ENCODE measurements around the gene IPO7.
A peak's percentile ranks its signal among the peaks of the same experiment; 100 is the strongest.
"Not testable (repeated sequence)": the region's sequence is repeated elsewhere in the genome, so short reads cannot be mapped to it uniquely, and the experiment has no call there.

The IPO7 gene

GRCh38 chr11:9384535-9385326 lies at the start of gene IPO7:
TSS of gene IPO7 (plus strand) at chr11:9384652. CDS start at chr11:9384764, 112 bp downstream.
- peaks cover 16% of the 10 kb centered on the region for H3K4me1 ChIP-seq
- in situ Hi-C loops (cut with MboI; ENCODE audit: low sequenced_read_pairs): loop anchor here (5.0 kb wide), 1 partner anchor 72 kb away; the partner anchor contains the start of gene TMEM41B
- DNase-seq (ENCODE audit: low spot score in 2 of 2): peak; percentile 90 to 94
- H3K36me3 ChIP-seq (replicated peaks): peaks cover 31% of the 10 kb centered on the region
- no peaks in the 10 kb centered on the region for H3K27me3 ChIP-seq (ENCODE audit: low read depth)
- H3K9me3 ChIP-seq: no peaks in the 10 kb centered on the region
- peak within 1 kb of the TSS; percentile 90 for H3K4me3 ChIP-seq

GRCh38 chr11:9341638-9342178 lies 42.7 kb upstream of the IPO7 start:
- H3K4me1 ChIP-seq: peaks cover 3% of the 10 kb centered on the region; the same call in 1 of the 2 replicates
- no peak overlapping the region for H3K4me3 ChIP-seq
- DNase-seq (ENCODE audit: low spot score in 2 of 2): no peak

GRCh38 chr11:9344061-9344680 lies 40.3 kb upstream of the IPO7 start:
- in situ Hi-C loops (cut with MboI; ENCODE audit: low sequenced_read_pairs): no loop called here
- Histone ChIP-seq H3K4me3 (no peak overlapping the region), H3K9me3 (no peaks in the 10 kb centered on the region), H3K4me1 (peaks cover 3% of the 10 kb centered on the region; the same call in 1 of the 2 replicates), H3K36me3 (replicated peaks) (no peaks in the 10 kb centered on the region), H3K27me3 (ENCODE audit: low read depth) (no peaks in the 10 kb centered on the region)
- DNase-seq (ENCODE audit: low spot score in 2 of 2): no peak

More at GRCh38 chr11:9341638-9342178, 42.7 kb upstream of the IPO7 start:
- in situ Hi-C loops (cut with MboI; ENCODE audit: low sequenced_read_pairs): no loop called here
- H3K36me3 ChIP-seq (replicated peaks): no peaks in the 10 kb centered on the region
- H3K27me3 ChIP-seq (ENCODE audit: low read depth): no peaks in the 10 kb centered on the region
- H3K9me3 ChIP-seq: no peaks in the 10 kb centered on the region

- in situ Hi-C loops (cut with MboI; ENCODE audit: low sequenced_read_pairs): no loop called here
- Histone ChIP-seq H3K9me3 (no peaks in the 10 kb centered on the region), H3K27me3 (ENCODE audit: low read depth) (no peaks in the 10 kb centered on the region), H3K4me3 (no peak overlapping the region), H3K36me3 (replicated peaks) (no peaks in the 10 kb centered on the region), H3K4me1 (no peaks in the 10 kb centered on the region)
- DNase-seq (ENCODE audit: low spot score in 2 of 2): no peak
Measured at GRCh38 chr11:9347100-9347499, 37.4 kb upstream of the IPO7 start.

GRCh38 chr11:9347779-9348178 lies 36.7 kb upstream of the IPO7 start:
- H3K9me3 ChIP-seq; DNase-seq (ENCODE audit: low spot score in 2 of 2); H3K27me3 ChIP-seq (ENCODE audit: low read depth); H3K4me1 ChIP-seq; in situ Hi-C loops (cut with MboI; ENCODE audit: low sequenced_read_pairs); H3K4me3 ChIP-seq; H3K36me3 ChIP-seq (replicated peaks): not testable (repeated sequence)

- no peaks in the 10 kb centered on the region for H3K4me1 ChIP-seq
- in situ Hi-C loops (cut with MboI; ENCODE audit: low sequenced_read_pairs): no loop called here
- no peaks in the 10 kb centered on the region for H3K36me3 ChIP-seq (replicated peaks)
- H3K9me3 ChIP-seq: no peaks in the 10 kb centered on the region
- DNase-seq (ENCODE audit: low spot score in 2 of 2): no peak
- no peaks in the 10 kb centered on the region for H3K27me3 ChIP-seq (ENCODE audit: low read depth)
- no peak overlapping the region for H3K4me3 ChIP-seq
Measured at GRCh38 chr11:9351321-9351881, 33.1 kb upstream of the IPO7 start.

- H3K9me3 ChIP-seq: no peaks in the 10 kb centered on the region
- H3K27me3 ChIP-seq (ENCODE audit: low read depth): no peaks in the 10 kb centered on the region
- no peak overlapping the region for H3K4me3 ChIP-seq
- H3K36me3 ChIP-seq (replicated peaks): no peaks in the 10 kb centered on the region
- DNase-seq (ENCODE audit: low spot score in 2 of 2): no peak
- H3K4me1 ChIP-seq: peaks cover 5% of the 10 kb centered on the region; the same call in 1 of the 2 replicates
- in situ Hi-C loops (cut with MboI; ENCODE audit: low sequenced_read_pairs): no loop called here
Measured at GRCh38 chr11:9357041-9357440, 27.4 kb upstream of the IPO7 start.

GRCh38 chr11:9360862-9361622 lies 23.4 kb upstream of the IPO7 start:
- H3K36me3 ChIP-seq (replicated peaks); DNase-seq (ENCODE audit: low spot score in 2 of 2); H3K27me3 ChIP-seq (ENCODE audit: low read depth); H3K9me3 ChIP-seq; in situ Hi-C loops (cut with MboI; ENCODE audit: low sequenced_read_pairs); H3K4me3 ChIP-seq: not testable (repeated sequence)
- peaks cover 17% of the 10 kb centered on the region for H3K4me1 ChIP-seq

GRCh38 chr11:9362393-9362863 lies 22.0 kb upstream of the IPO7 start:
- Histone ChIP-seq H3K4me3 (no peak overlapping the region), H3K9me3 (no peaks in the 10 kb centered on the region), H3K4me1 (peaks cover 17% of the 10 kb centered on the region), H3K27me3 (ENCODE audit: low read depth) (no peaks in the 10 kb centered on the region), H3K36me3 (replicated peaks) (no peaks in the 10 kb centered on the region)
- no peak for DNase-seq (ENCODE audit: low spot score in 2 of 2)
- in situ Hi-C loops (cut with MboI; ENCODE audit: low sequenced_read_pairs): no loop called here

GRCh38 chr11:9363954-9364912 lies 20.2 kb upstream of the IPO7 start:
- H3K36me3 ChIP-seq (replicated peaks): no peaks in the 10 kb centered on the region
- H3K9me3 ChIP-seq: no peaks in the 10 kb centered on the region
- peaks cover 13% of the 10 kb centered on the region for H3K4me1 ChIP-seq
- H3K27me3 ChIP-seq (ENCODE audit: low read depth): no peaks in the 10 kb centered on the region
- peak; percentile 84 to 92 for DNase-seq (ENCODE audit: low spot score in 2 of 2)
- in situ Hi-C loops (cut with MboI; ENCODE audit: low sequenced_read_pairs): no loop called here
- H3K4me3 ChIP-seq: peak overlapping the region; percentile 43

GRCh38 chr11:9367551-9367950 lies 16.9 kb upstream of the IPO7 start:
- in situ Hi-C loops (cut with MboI; ENCODE audit: low sequenced_read_pairs): no loop called here
- no peaks in the 10 kb centered on the region for H3K36me3 ChIP-seq (replicated peaks)
- H3K27me3 ChIP-seq (ENCODE audit: low read depth): no peaks in the 10 kb centered on the region
- H3K9me3 ChIP-seq: no peaks in the 10 kb centered on the region
- no peak for DNase-seq (ENCODE audit: low spot score in 2 of 2)
- no peak overlapping the region for H3K4me3 ChIP-seq
- H3K4me1 ChIP-seq: peaks cover 13% of the 10 kb centered on the region

GRCh38 chr11:9377036-9377435 lies 7.4 kb upstream of the IPO7 start:
- in situ Hi-C loops (cut with MboI; ENCODE audit: low sequenced_read_pairs): no loop called here
- no peak for DNase-seq (ENCODE audit: low spot score in 2 of 2)
- no peaks in the 10 kb centered on the region; the same call in 1 of the 2 replicates for H3K4me1 ChIP-seq

More at GRCh38 chr11:9377036-9377435, 7.4 kb upstream of the IPO7 start:
- Histone ChIP-seq H3K27me3 (ENCODE audit: low read depth) (no peaks in the 10 kb centered on the region), H3K9me3 (no peaks in the 10 kb centered on the region), H3K4me3 (no peak overlapping the region), H3K36me3 (replicated peaks) (no peaks in the 10 kb centered on the region)
